SK-N-MC (cell line): ENCODE data around the gene MED27.

Source experiments
- DNase-seq: peaks from one replicate; pipeline ENCODE4 v3.0.0-alpha.2; 2011; ENCODE audit warnings: low read depth, low spot score
- H3K27ac ChIP-seq: fragments of 200-600 bp; sonication (generic); 2 replicates; pipeline ENCODE4 v1.5.1; 2016; ENCODE audit warnings: mixed run types
- H3K36me3 ChIP-seq: fragments of 200-600 bp; sonication (generic); 2 replicates; pipeline ENCODE4 v1.6.1; 2017; ENCODE audit warnings: antibody characterized with exemption, low read length, mixed read lengths; ENCODE audit not compliant: insufficient read depth
- H3K4me3 ChIP-seq: fragments of 200-600 bp; sonication (generic); 2 replicates; pipeline ENCODE4 v1.5.1; 2016
- H3K9ac ChIP-seq: fragments of 200-600 bp; sonication (generic); 2 replicates; pipeline ENCODE4 v1.8.0; 2017; ENCODE audit warnings: mixed run types, mixed read lengths; ENCODE audit not compliant: insufficient read length
- H3K9me3 ChIP-seq: fragments of 200-600 bp; sonication (generic); 2 replicates; pipeline ENCODE4 v1.6.1; 2017; ENCODE audit warnings: low read depth, mild to moderate bottlenecking, antibody characterized with exemption, low read length, moderate library complexity, mixed read lengths
- EZH2 ChIP-seq: fragments of 200-600 bp; sonication (generic); IDR thresholded peaks from one replicate; pipeline ENCODE4 v1.6.1; 2017; ENCODE audit warnings: antibody characterized with exemption
- FOXP2 ChIP-seq: optimal IDR thresholded peaks from 2 replicates; pipeline ENCODE3; 2011; ENCODE audit warnings: mild to moderate bottlenecking, moderate library complexity; ENCODE audit not compliant: insufficient read depth; ENCODE audit errors: extremely low read length, control extremely low read depth
- POLR2AphosphoS5 ChIP-seq: IDR thresholded peaks from 2 replicates; pipeline ENCODE4 v1.6.1; 2012; ENCODE audit warnings: mild to moderate bottlenecking, low read depth, low read length, borderline replicate concordance

The MED27 gene

DNA sequence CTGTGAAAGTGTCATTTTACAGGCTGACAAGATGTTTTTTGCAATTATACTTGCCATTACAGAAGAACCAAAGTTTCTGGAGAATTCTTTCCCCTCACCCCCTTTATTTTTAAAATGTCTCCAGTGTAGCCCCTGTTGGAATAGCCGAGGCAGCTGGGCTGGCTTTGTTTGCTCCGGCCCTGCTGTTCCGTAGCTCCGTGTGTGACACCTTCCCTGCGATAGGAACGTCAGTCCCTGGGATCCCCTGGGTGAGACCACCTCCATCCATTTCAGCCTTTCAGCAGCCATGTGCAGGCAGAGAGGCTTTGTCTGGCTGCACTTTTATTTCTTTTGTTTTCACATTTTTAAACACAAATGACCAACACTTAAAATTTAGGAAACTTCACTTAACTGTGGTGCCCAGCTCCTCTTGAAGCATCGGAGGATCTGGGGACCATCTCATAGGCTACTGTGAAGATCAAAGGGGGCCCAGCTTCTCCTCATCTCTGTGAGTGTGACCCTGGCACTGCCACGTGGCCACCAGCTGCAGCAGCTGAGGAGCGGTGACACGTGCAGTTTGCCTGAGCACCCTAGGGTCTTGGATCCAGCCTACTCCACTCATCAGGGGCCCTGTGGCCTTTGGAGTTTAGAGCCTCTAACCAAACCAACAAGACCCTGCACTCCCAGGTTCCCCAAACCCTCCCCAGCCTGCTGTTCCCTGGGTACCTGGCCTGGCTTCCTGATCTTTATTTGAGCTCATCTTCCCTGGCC is 214.0 kb downstream of the MED27 start:
- Histone ChIP-seq H3K9me3 (no peaks in the 10 kb centered on the region), H3K36me3 (no peaks in the 10 kb centered on the region), H3K9ac (no peak overlapping the region), H3K27ac (no peak overlapping the region), H3K4me3 (no peak overlapping the region)
- no peak for DNase-seq
- TF ChIP-seq FOXP2 (no peak), EZH2 (no peak), POLR2AphosphoS5 (no peak)

DNA sequence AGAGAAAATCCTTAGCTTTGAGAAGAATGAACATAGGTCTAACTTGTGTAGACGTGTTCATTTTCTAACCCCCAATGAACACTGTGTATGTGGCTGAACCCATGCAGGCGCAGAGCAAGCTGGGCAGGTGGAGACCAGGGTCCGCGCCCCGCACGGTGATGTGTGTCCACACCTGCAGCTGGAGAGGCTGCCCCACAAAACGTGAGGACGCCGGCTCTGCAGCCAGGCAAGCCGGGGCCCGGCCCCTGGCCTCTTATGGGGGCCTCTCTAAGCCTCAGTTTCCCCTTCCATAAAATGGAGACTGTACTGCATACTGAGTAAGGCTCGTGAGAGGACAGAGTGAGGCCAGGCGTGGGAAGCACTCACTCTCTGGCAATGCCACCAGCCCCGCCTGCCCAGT is 215.1 kb downstream of the MED27 start:
- H3K27ac ChIP-seq: no peak overlapping the region
- no peak overlapping the region for H3K4me3 ChIP-seq
- DNase-seq: no peak
- H3K9me3 ChIP-seq: no peaks in the 10 kb centered on the region
- TF ChIP-seq EZH2 (no peak), FOXP2 (no peak), POLR2AphosphoS5 (no peak)
- H3K36me3 ChIP-seq: no peaks in the 10 kb centered on the region
- no peak overlapping the region for H3K9ac ChIP-seq

DNA sequence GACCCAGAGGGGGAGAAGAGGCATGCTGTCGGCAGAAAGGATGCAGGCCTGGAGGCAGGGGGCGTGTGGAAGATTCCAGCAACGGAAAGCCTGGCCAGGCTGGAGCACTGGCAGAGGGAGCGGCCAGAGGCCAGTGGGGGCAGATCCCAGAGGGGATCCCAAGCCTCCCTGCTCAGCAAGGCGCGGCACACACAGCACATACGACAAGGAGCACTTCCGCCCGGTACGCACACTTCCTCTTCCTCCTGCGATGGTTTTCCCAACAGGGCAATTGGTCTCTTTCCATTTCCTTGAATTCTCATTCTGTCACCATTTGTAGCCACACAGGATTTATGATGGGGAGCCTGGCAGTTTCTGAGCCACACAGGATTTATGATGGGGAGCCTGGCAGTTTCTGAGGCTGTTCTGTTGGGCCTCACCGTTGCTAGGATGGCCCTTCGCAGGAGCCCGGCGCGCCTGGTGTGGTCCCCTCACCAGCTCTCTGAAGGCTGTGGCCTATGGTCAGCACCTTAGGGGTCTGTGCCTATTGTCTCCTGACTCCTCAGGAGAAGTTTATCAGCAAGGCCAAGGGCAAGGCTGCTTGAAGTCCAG is 216.3 kb downstream of the MED27 start:
- Histone ChIP-seq H3K9me3 (no peaks in the 10 kb centered on the region), H3K4me3 (no peak overlapping the region), H3K36me3 (no peaks in the 10 kb centered on the region), H3K9ac (no peak overlapping the region), H3K27ac (no peak overlapping the region)
- DNase-seq: no peak
- TF ChIP-seq POLR2AphosphoS5 (no peak), FOXP2 (no peak), EZH2 (no peak)

DNA sequence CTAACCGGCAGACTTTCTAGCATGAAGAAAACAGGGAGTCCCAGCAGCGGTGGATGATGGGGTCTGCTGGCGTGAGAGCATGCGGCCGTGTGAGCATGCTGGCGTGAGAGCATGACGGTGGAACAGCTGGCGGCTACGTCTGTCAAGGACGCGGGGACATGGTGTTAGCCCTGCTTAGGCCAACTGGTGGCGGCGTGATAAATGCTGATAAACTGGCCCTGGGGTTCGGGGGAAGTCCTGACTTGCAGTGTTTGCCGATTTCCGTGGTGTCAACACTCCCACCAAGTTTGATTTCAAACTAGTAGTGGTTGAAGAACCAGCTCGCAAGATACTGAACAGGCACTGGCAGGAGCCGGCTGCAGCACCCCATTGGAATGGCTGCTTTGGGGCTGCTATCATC is 217.4 kb downstream of the MED27 start:
- Histone ChIP-seq H3K27ac (no peak overlapping the region), H3K36me3 (no peaks in the 10 kb centered on the region), H3K9ac (no peak overlapping the region), H3K9me3 (no peaks in the 10 kb centered on the region), H3K4me3 (no peak overlapping the region)
- DNase-seq: no peak
- no peak for TF ChIP-seq EZH2

DNA sequence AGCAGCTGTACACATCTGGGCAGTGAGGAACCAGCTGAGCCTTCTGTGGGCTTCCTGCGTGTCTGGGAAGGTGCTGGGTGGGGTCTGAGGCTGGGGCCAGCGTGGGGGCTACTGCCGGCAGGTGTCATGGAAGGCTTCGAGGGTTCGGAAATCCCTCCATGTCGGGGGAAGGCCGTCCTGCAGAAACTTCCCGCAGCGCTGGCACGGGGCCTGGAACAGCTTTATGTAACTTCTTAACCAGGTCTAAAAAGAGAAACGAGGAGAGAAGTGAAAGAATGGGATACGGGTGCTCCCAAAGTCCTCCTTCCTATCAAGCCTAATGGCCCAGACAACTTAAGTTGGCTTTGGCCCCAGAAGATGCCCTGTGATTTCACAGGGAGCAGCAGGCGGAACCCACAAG is 219.2 kb downstream of the MED27 start:
- H3K27ac ChIP-seq: no peak overlapping the region
- H3K4me3 ChIP-seq: no peak overlapping the region
- H3K9ac ChIP-seq: no peak overlapping the region
- no peaks in the 10 kb centered on the region for H3K36me3 ChIP-seq
- TF ChIP-seq FOXP2: no peak
- TF ChIP-seq EZH2: no peak
- no peak for TF ChIP-seq POLR2AphosphoS5
- H3K9me3 ChIP-seq: no peaks in the 10 kb centered on the region
- DNase-seq: no peak

DNA sequence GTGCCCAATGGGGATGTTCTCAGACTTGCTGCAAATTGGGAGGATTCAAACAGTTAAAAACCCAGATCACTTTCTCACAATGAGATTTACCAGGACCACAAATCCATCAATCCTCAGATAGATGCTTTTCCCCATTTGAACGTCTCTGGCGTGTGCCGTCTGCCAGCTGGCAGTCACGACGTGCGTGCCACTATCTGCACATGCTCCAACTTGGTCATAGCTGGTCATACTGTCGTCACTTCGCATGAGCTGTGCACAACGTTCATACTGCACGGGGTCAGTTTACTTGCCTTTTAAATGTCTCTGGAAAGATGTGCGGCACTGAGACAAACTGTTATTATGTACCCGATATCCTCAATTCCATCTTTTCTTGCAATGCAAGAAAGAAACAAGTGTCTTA is 221.5 kb downstream of the MED27 start:
- TF ChIP-seq POLR2AphosphoS5: no peak
- no peak for TF ChIP-seq FOXP2
- no peak for TF ChIP-seq EZH2

DNA sequence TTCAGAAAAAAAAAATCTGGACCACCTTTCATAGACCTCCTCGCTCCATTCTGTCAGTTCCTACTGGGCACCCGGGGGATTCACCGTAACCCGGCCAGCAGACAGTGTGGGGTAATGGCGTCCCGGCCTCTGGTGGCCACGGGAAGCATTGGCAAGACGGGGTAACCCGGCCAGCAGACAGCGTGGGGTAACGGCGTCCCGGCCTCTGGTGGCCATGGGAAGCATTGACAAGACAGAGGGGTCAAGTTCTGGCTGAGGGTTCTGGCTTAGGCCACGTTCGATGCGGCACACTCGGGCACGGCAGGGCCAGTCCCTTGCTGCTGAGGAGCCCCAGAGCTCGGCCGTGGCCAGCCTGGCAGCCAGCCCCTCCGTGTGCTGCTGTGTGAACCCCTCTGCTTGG is 223.6 kb downstream of the MED27 start:
- TF ChIP-seq FOXP2 (no peak), EZH2 (no peak), POLR2AphosphoS5 (no peak)
- Histone ChIP-seq H3K9ac (no peak overlapping the region), H3K36me3 (no peaks in the 10 kb centered on the region), H3K9me3 (no peaks in the 10 kb centered on the region), H3K4me3 (no peak overlapping the region), H3K27ac (no peak overlapping the region)
- no peak for DNase-seq

More for the DNA sequence above, 221.5 kb downstream of the MED27 start:
- DNase-seq: no peak
- Histone ChIP-seq H3K9ac (no peak overlapping the region), H3K27ac (no peak overlapping the region), H3K36me3 (no peaks in the 10 kb centered on the region), H3K4me3 (no peak overlapping the region), H3K9me3 (no peaks in the 10 kb centered on the region)

DNA sequence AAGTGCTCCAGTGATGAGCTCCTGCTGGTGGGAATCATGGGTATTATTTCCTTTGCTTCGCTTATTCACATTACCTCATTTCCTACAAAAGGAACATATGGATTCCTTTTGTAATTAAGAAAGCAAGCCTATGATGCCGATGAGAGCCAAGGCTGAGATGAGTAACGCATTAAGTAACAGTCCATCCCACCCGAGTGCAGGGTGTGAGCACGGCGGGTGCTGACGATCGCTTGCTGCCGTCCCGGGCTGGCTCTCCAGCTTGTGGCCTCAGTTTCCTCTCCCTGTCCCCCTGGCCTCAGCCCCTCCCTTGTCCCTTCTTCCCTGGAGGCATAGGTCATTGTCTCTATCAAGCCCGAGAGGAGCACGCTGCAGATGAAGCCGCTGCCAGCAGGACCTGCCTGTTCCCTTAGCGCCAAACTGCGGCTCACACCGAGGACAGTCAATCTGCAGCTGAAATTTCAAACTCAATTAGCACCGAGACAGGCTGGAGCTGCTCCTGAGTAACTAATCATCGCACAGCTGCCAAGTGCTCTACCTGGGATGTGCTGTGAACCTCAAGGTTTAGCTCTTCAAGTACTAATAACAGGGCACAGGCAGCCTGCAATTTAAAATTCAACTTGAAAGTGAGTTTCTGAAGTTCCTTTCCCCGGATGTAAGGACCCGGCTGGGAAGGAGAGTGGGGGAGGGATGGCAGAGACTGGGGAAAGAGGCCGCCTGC is 224.6 kb downstream of the MED27 start:
- no peak overlapping the region for H3K9ac ChIP-seq
- no peak for TF ChIP-seq POLR2AphosphoS5
- no peak for TF ChIP-seq FOXP2
- TF ChIP-seq EZH2: no peak
- DNase-seq: no peak
- no peak overlapping the region for H3K27ac ChIP-seq
- H3K36me3 ChIP-seq: no peaks in the 10 kb centered on the region
- no peak overlapping the region for H3K4me3 ChIP-seq
- no peaks in the 10 kb centered on the region for H3K9me3 ChIP-seq

DNA sequence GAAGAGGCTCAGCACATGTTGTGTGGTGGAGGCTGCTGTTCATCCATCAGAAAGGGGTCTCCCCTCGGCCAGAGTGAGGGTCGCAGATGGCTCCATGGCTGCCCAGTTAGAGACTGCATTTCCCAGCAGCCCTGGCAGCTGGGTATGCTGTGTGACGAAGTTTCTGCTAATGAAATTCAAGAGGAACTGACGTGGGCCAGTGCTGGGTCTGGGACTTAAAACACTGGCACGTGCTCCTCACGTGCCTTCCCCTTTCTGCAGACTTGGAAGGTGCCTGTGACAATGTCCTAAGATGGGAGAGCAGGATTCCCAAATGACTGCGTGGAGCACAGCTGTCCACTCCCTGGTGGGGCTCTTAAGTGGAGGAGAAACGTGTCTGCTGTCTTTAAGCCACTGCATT is 225.3 kb downstream of the MED27 start:
- TF ChIP-seq POLR2AphosphoS5: no peak
- no peak for TF ChIP-seq FOXP2
- TF ChIP-seq EZH2: no peak
- DNase-seq: no peak
- Histone ChIP-seq H3K9ac (no peak overlapping the region), H3K4me3 (no peak overlapping the region), H3K36me3 (no peaks in the 10 kb centered on the region), H3K9me3 (no peaks in the 10 kb centered on the region), H3K27ac (no peak overlapping the region)
